Measurements from ENCODE around the gene XYLT1. TPM values are rescaled to one million over a fixed set of nuclear protein-coding genes. Genes with fewer than 3 reads are reported as not detected.

The XYLT1 gene
- total RNA-seq, 1 donor from 2014 or later = 14.5 TPM

DNA sequence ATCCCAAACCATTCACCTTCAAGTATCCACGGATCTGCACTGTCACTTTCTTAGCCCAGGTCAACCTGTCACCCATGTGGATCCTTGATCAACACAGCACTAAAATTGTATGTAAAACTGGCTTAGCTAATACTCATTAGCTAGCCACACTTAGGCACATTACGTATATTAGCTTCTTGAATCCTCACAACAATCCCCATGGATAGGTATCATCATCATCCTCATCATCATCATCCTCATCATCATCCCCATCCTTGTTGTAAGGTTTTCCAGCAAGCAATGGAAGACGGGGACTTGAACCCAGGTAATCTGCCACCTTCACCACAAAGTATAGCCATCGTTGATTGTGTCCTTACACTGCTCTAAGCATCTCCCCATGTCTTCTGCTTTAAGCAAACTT is 184.3 kb downstream of the XYLT1 start:
- no peak for DNase-seq

DNA sequence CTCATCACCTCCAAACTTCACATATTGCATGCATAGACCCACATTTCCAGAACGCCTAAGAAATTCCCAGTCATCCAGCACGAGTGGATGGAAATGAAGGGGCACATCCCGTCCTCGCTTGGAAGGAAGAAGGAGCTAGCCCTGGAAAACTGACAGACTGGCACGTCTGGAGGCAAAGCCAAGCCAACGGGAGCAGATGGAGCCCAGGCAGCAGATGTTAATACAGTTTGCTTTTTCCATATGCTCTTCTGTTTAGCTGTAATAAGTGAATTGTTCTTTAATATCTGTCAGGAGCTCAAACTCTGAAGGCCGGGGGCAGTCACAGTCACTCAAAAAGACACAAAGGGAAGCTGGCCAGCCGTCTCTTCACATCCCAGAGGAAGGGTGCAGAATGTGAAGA is 187.7 kb downstream of the XYLT1 start:
- peak; percentile 88 for DNase-seq

DNA sequence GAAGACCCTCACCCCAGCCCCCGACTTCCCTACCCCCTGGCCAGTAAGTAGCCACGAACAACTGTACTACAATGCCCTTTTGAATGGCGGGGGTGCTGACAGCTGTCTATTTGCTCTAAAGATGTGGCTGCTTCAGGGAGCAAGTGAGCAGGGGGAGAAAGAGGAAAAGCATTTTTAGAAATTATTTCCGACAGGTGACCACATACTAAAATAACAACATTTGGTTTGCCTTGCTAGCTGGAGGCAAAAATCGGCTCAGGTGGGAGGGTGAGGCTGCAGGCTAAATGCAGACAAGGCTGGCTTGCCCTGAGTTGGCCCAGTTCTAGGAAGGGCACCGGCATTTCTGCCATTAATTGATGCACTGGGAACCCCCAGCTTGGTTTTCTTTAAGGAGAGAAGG is 188.5 kb downstream of the XYLT1 start:
- DNase-seq = no peak

DNA sequence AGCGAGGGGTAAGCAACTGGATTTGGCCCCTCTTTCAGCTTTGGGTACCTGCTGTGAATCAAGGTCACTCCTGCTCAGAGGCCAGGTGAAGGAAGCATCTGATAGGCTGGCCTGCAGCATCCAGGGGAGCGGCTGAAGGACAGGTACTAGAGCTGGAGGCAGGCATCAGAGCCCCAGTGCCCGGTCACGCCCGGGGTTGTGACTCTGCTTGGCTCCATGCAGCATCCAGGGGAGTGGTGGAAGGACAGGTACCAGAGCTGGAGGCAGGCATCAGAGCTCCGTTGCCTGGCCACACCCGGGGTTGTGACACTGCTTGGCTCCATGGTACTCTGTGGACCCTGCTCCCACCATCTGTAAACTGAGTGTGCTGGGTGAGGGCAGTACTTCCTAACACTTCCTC is 189.7 kb downstream of the XYLT1 start:
- no peak for DNase-seq

DNA sequence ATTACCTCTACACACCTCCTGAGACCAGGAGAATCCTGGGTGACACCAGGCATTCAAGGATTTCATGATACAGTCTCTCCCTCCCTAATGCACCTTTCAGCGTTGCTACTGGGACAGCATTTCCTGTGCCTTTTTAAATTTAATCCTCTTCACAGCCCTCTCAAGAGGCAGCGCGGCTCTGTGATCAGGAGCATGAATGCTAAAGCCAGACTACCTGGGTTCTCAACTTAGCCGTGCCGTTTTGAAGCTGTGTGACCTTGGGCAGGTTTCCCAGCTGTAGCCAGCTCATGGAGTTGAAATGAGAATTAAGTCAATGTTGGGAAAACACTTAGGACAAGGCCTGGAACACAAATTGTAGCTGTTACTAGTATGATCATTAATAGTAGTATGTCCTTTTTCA is 191.8 kb downstream of the XYLT1 start:
- no peak for DNase-seq

DNA sequence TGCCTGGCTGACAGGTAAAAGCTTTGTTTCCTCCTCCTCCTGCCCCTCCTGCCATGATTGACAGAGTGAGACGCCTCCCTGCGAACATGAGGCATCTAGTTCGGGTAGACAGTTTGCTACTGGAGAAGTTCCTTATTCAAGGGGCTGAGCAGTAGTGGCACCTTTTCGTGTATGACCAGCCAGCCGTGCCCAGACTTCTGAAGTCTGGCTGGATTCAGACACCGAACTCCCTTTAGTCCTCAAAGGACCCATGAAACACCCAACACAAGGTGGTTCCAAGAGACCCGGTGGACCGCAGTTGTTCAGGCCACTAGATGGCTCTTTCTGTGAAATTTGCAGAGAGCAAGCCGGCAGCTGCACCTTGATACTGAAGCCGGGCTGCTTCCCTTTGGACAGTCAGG is 192.8 kb downstream of the XYLT1 start:
- peak; percentile 56 for DNase-seq

DNA sequence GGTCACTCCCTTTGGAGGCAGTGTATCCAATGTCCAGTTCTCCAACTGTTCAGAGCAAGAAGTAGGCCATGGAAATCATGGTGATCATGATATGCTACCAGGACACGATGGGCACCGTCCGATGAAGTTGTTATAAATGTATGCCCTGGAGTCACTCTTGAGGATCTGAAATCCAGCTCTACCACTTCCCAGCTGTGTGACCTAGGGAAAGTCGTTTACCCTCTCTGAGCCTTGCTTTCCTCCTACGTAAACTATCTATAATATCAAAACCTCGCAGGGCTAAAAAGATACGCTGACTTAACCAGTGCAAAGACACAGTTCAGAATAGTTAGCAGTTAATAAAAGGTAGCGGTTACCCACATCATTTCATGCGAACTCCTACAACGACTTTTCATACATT is 194.2 kb downstream of the XYLT1 start:
- DNase-seq = no peak

DNA sequence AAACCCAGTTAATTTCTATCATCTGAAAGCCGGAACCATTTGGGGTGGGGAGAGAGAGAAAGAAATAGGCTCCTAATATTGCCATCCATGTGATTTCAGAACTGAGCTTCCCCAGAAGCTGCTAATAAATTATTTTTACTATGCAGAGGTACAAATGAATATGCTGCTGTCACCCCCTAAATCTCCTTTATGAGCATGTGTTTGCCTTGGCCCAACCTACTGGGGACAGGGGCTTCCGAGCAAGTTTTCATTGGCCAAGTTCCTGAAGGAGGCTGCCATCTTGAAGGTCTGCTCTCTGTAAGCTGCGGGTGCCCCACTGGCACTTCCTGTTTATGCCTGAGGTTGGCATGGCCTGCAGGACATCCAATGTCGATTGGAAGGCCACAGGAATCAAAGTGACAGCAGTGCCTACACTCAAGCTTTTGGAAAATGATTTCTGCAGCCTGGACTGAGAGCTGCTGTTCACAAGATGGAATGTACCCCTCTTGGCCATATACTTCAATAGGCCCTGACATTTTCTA is 194.7 kb downstream of the XYLT1 start:
- no peak for DNase-seq

DNA sequence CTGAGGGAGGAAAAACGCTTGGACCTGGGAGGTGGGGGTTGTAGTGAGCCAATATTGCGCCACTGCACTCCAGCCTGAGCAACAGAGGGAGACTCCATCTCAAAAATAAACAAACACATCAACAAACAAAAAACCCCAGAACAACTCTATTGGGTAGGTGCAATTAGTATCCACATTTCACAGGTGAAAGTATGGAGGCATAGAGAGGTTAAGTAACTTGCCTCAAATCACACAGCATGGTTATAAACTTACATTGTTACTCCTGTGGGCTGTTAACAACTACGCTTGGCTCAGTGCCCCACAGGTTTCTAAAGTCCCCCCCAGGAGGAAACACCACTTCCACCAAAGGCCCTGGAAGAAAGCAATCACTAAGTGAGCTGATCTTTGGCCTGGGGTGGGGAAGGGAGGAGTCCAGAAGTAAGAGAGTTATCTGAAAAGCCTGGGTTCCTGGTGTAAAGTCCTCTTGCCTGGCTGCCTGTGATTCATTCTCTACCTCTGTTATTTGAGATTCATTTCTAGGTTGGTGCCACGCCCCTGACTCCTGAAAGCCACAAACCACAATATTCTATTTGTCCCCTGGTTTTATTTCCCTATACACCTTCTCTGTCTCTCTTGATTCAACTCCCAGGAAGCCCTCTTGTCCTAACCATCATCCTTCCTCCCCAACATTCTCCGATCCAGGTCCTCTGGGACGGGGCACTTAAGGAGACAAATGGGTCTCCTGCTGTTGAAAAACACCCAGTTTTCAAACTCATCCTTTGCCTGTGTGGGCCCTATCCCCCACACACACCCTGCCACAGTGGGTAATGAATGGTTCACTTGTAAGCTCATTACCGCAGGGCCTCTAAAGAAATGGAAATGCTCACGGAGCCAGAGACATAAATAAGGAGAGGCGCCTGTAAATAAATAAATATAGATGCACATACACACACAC is 195.4 kb downstream of the XYLT1 start:
- DNase-seq = no peak

DNA sequence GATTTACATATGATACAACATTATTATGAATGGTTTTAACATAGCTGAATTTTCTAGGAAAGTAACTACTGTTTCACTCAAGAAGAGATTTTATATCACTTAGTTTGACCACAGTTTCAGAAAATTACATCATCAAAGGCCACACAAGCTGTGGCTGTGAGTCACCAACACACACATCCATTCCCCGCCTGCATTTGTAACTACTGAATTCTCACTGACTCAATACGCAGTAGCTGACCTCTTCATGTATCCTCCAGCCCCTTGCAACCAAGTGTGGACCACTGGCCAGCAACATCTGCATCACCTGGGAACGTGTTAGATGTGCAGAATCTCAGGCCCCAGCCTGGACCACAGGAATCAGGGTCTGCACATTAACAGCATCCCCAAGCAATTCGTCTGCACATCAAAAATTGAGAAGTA is 197.6 kb downstream of the XYLT1 start:
- no peak for DNase-seq

DNA sequence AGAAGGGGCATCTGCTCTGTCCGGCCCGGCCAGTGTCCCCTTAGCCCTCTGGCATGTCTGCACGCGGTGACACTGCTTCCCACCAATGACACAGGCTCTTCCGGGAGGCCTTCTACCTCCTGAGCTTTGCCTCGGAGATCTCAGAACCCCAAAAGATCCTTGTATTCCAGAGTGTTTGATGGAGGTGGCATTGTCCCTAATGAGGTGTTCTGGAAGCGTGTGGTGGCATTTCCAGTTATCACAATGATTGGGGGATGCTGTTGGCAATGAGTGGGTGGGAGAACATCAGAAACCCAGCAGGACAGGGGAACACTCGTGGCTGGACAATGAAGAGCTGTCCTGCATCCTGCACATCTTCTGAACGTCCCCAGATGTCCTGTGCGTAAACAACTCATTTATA is 198.0 kb downstream of the XYLT1 start:
- DNase-seq = no peak

DNA sequence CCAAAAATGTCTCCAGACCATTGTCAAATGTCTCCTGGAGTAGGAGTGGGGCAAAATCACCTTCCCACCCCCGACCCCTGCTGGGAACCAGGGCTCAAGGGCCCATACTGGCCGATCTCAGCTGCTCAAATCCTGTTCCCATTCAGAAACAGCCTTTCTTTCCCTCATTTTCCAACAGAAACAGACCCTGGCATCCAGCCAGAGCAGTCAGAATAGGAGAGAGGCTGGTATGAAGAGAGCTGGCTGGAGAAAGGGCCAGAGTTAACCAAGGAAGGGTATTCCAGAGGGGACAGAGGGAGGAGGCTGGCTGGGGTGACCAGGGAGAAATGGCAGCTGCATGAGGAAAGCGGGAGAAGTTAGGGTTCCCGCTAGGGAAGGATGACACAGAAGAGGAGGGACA is 199.1 kb downstream of the XYLT1 start:
- peak; percentile 81 for DNase-seq

DNA sequence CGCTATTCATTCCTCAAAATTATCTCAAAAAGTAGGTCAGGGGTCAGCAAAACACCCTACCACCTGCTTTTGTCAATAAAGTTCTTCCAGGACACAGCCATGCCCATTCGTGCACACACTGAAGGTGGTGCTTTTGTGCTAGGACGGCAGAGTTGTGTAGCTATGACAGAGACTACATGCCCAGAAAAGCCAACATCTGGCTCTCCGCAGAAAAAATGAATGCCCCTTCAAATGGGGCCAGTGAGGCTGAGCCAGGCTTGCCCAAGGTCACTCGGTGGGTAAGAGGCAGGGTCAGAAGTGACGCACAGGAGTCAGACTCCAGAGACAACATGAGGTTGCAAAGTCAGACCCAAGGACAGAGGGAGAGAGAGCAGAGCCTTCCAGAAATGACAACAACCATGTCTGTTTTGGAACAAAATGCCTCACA is 200.1 kb downstream of the XYLT1 start:
- DNase-seq = peak; percentile 65

DNA sequence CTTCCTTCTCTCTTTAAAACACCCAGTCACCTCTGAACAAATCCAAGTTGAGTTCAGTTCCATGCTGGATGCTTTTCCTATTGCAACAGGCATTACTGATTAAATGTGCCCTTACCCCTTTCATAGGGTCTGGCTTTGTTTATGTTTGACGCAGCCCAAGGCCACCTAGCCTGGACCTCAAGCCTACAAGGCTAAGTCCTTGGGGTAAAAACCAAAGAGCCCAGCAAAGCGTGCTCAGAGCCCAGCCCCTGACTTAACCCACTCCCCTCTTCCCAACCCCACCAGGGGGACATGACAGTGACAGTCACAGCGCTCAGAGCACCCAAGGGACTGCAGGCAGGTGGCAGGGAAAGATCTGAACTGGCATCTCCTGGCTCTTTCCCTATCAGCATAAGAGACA is 200.6 kb downstream of the XYLT1 start:
- no peak for DNase-seq

DNA sequence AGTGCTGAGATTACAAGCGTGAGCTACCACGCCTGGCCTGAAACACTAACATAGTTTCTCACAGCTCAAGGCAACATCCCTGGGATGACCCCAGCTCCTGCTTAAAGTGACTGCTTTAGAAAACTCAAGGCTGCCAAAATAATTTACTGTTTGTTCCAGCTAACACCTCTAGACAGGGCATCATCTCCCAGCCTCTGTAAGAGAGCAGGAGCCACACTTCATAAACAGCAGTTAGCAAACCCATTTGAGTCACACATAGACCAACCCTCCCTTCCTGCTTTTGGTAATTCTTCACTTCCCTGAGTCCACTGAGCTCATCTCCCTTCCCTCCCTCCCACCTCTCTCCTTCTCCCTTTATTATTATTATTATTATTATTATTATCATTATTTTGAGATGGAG is 201.3 kb downstream of the XYLT1 start:
- no peak for DNase-seq

DNA sequence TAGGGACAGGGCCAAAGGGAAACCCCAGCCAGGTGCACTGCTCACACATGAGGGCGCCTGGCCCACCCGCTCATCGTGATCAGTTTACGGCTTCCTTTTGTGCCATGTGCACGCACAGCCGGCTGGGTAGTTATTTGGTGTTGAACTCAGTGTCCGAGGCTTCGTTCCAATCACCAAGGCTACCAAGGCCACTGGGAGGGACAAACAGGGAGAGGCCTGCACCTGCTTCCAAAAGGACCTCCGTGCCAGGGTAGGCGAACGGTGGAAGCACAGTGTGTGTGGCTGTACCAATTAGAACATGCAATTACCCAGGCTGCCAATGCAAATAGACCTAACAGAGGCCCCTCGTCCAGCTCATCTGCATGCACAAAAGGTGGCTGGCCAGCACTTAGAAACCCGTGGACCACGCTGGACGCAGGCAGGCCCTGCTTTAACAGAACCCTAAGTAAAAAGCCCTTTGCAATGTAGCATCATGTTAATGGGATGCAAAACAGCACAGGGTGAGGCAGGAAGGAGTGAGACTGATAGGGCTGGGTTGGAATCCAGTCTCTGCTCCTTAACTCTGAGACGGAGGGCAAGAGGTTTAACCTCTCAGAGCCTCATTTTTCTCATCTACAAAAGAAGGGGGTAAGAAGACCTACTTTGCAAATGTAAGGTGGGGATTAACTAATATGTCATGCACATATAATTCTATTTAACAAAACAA is 204.0 kb downstream of the XYLT1 start:
- no peak for DNase-seq

DNA sequence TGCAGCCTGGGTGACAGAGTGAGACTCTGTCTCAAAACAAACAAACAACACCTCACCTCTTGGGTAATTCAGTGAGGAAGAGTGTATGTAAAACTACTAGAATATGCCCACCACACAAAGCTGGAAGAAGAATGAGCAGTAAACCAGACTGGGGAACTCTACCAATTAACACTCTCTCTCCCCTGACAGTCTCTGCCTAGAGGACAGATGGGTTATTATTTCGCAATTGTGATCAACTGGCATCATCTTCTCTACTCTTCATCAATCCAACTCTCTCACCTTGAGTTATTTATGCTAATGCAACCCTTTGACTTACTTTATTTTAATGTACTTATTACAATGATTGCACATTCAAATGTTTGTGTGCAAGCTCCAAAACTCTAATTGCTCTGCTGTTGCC is 205.6 kb downstream of the XYLT1 start:
- DNase-seq = no peak

DNA sequence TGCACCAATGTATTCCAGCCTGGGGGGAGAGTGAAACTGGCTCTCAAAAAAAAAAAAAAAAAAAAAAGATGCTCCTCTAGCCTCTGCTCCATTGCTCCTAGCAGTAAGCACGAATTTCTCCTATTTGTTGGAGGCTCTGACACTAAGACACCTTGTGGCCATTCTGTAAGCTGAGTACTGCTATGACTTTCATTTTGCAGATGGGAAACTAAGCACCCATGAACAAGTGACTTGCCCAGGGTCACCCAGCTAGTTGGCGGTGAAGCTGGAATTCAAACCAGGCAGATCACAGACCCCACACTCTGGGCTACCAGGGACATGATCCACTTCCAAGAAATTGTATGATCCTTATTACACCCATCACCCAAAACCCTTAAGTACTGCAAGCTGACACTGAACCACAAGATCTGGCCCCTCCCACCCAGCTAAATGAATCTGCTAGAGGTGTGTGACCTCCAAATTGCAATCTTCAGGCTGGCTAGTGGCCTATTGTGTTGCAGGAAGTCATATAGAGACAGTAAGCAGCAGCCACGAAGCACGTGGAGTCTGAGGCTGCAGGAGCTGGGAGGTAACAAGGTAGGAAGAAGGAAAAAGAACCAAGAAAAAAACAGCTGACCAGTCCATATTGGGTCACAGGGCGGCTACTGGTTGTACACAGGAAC is 209.4 kb downstream of the XYLT1 start:
- DNase-seq = no peak

DNA sequence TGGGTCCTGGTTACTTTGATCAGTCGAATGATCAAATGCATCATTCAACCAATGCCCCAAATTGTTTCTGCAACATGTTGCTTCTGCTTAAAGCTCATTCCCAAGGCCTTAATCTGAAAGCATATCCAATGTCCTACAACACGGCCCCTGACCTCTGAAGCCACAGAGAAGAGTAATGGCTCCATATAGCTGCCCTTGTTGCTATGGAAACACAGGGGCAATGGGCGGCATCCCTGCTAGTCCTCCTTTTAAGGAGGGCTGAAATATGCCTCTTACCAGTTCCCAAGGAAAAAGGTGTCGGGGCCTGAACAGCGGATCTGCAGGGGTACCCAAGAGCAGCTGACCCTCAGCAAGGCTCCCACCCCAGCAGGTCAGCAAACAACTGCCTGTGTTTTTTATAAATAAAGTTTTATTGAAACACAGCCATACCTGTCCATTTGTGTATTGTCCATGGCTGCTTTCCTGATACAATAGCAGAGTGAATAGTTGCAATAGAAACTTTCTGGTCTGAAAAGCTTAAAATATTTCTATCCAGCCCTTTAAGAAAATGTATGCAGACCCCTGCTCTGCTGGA is 210.4 kb downstream of the XYLT1 start:
- DNase-seq = no peak

DNA sequence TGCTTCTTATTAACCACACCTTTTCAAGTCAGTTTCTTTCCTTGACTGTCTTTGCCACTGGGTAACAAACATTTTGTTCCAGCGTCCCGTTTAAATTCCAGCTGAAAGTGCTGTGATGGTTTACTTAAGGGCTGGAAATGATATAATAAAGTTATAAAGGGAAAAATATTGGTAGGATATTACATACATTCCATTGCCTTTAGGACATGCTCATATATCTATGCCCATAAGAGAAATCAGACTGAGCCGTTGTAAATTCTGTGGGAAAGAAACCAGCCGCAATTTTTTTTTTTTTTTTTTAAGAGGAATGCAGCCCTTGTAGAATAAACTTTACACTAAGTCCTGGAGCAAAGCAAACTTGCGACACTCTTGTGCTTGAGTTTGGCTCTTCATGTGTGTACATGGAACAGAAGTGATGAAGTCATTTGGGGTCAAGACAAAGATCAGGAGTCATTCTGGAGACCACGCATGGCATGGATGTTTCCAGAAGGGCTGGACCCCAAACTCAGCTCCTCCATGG is 210.9 kb downstream of the XYLT1 start:
- no peak for DNase-seq

DNA sequence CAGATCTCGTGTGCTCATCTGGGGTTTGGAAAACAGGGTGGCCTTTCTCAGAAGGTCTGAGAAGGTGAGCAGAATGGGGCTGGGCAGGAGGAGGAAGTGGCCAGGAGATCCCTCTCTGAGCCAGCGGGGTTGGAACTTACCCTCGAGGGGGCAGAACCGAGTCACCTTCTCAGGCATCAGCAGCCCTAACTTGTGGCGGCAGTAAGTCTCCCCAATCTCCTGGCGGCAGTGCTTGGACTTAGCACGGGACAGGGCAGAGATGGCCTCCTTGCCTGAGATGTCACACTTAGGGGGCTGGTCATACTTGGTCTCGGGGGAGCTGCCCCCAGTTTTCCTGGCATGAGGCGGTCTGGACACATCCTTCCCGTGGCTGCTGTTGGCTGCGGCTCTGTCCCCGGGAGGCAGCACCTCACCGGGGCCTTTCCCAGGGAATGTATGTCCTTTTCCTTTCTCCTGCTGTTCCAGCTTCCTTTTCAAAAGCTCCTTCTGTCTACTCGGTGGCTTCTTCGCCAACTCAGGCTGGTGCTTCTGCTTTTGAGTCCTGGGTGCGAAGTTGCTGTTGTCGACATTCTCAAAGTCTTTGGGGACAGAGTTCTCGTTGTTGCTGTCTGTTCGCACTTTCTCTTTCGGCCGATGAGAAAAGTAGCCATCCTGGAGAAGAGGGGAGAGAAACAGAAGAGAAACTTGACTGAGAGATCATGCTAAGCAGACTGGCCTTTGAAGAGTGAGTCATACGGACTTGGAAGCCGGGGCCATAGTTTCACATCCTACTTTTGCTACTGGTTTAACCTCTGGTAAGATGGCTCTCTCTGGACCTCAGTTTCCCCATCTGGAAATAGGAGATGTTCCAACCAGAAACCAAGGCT is 211.7 kb downstream of the XYLT1 start:
- no peak for DNase-seq

All from tongue (tissue), 2 donors.